SK-N-SH (cell line): Measurements from ENCODE around the gene KLF13.

Source experiments
- CHD2 ChIP-seq: fragments of 150-350 bp; IDR thresholded peaks from 2 replicates; pipeline ENCODE4 v1.6.1; 2018; ENCODE audit warnings: low read length; ENCODE audit not compliant: partially characterized antibody
- CTCF ChIP-seq: fragments of 200-600 bp; sonication (generic); IDR thresholded peaks from 2 replicates; pipeline ENCODE4 v1.6.1; 2017; ENCODE audit warnings: antibody characterized with exemption, mild to moderate bottlenecking, moderate library complexity
- ELF1 ChIP-seq: IDR thresholded peaks from 2 replicates; pipeline ENCODE4 v1.4.0; 2012
- EP300 ChIP-seq, 2 experiments: IDR thresholded peaks; 2 replicates each; pipeline versions ENCODE4 v1.4.0 to v1.6.1; 2012; ENCODE audit warnings: borderline replicate concordance in 1 of 2, low read depth in 1 of 2, low read length in 1 of 2
- GABPA ChIP-seq: IDR thresholded peaks from 2 replicates; pipeline ENCODE4 v1.4.0; 2012; ENCODE audit warnings: low read depth, mild to moderate bottlenecking
- POLR2AphosphoS5 ChIP-seq: IDR thresholded peaks from 2 replicates; pipeline ENCODE4 v1.6.1; 2012; ENCODE audit warnings: low read depth, low read length
- RAD21 ChIP-seq: IDR thresholded peaks from 2 replicates; pipeline ENCODE4 v1.6.1; 2012; ENCODE audit warnings: mild to moderate bottlenecking, low read length
- SMC3 ChIP-seq: IDR thresholded peaks from 2 replicates; pipeline ENCODE4 v1.6.1; 2012; ENCODE audit warnings: low read depth, low read length, improper control_type of control experiment
- USF2 ChIP-seq: fragments of 150-350 bp; IDR thresholded peaks from 2 replicates; pipeline ENCODE4 v1.6.1; 2017; ENCODE audit warnings: antibody characterized with exemption, low read length, low read depth, borderline replicate concordance

- TF ChIP-seq CTCF (no peak), RAD21 (peak; percentile 33), EP300 (IDR thresholded peaks at IDR 0.05; ENCODE audit: borderline replicate concordance in 1 of 2, low read depth in 1 of 2, low read length in 1 of 2) (peak in 1 of 2 experiments; percentile 56; a peak in 1 of 4 replicates), POLR2AphosphoS5 (no peak), ELF1 (no peak), GABPA (no peak), USF2 (no peak), CHD2 (no peak), SMC3 (no peak)
These were observed 25.7 kb downstream of the KLF13 start for GRCh38 chr15:31352339-31352751.
